NCI-H128 (cell line): ENCODE measurements around the gene PSEN2.
"Not testable (repeated sequence)": the region's sequence is repeated elsewhere in the genome, so short reads cannot be mapped to it uniquely, and the experiment has no call there.

ENCODE experiments used
- DNase-seq: peaks from one replicate; lab custom pipeline; 2025; ENCODE audit not compliant: unreplicated experiment; lab: John Stamatoyannopoulos, UW

Gene PSEN2

DNA sequence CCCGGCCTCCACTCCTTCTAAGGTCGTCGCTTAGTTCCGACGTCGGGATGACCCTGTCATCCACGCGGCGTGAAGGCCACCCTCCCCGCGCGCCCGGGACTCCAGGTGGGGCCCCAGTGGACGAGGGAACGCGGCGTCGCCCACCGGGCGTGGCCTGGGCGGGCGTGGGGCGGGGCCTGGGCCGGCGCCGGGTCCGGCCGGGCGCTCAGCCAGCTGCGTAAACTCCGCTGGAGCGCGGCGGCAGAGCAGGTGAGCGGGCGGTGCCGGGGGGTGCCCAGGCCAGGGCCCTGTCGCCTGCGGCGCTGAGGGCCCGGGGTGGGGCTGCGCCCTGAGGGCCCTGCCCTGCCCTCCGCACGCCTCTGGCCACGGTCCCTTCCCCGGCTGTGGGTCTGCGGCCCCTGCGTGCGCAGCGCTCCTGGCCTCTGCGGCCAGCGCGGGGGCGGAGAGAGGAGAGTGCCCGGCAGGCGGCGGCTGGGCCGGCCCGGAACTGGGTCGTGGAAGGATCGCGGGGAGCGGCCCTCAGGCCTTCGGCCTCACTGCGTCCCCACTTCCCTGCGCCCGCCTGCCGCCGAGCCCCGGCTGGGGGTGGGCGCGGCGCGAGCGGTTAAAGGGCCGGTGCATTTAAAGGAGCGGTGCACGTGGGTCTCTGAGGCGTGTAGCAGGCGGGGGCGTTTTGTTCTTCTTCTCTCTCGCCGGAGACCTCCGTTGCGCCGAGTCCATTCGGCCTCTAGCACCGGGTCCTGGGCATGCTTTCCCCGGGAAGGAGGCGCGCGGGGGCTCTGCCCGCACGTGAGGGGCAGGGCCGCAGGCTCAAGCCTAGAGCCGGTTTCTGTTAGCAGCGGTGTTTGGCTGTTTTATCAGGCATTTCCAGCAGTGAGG lies at the start of gene PSEN2:
PSEN2 (plus strand) TSS at position 216 of the 879 bp plus-strand sequence. CDS start 11,292 bp downstream, outside the sequence.
- DNase-seq = peak; percentile 31

DNA sequence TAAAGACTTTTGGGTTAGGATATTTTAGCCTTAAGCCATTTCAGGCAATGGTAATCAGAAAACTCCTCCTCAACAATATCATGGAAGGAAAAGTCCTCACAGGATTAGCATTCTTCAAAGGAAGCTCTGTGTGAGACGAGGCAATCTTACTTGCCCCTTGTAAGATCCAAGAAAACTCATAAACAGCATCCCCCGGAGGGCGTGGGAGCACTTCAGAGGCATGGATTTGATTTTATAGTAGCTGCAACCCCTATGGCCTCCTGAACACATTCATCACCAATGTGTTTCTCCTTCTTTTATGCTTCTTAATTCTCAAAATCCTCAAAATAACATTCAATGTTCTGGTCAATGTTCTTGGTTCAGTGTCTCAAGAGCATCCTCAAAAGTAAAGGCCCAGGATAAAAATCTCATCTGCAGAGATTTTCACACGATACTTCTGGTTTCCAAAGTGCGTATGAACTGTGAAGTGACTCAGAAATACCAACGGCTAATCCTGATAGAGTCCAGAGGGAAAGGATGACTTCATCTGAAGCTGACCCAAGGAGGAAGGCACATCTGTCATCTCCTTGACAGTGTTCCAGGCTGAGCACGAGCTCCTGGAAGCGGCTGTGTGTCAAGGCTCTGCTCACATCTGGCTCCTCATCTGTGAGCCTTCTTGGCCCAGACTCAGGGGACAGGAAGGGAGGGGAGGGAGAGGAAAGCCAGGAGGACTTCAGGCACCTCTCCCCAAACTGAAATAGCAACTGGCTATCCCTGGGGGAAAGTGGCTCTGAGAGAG lies 49.3 kb upstream of the PSEN2 start:
- no peak for DNase-seq

DNA sequence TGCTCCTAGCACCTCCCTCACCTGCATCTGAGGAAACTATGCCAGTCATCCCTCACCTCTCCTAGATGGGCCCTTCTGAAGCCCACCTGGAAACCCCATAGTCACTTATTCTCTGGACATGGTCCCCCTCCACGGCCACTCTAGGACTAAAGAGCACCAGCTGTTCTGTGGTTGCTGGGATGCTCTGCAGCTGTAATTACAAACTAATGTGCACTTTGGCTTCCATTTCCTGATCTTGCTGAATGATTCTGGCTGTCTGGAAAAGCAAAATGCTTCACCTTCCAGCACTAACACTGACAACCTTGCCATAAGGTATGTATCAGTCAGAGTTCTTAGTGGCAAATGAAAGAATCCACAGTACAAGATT lies 48.7 kb upstream of the PSEN2 start:
- DNase-seq = no peak

DNA sequence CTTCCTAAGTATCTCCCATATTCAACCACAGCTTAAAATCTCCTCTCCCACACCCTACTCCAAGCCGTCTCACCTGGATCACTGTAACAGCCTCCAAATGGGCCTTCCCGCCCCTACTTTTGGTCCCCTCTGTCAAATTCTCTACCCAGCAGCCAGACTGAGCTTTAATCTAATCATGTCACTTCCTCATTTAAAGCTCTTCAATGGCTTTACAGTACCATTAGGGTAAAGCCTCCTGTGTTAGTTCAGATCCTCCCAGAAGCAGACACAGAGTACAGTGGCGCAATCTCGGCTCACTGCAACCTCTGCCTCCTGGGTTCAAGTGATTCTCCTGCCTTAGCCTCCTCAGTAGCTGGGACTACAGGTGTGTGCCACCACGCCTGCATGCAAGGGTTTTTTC lies 46.8 kb upstream of the PSEN2 start:
- DNase-seq = no peak

DNA sequence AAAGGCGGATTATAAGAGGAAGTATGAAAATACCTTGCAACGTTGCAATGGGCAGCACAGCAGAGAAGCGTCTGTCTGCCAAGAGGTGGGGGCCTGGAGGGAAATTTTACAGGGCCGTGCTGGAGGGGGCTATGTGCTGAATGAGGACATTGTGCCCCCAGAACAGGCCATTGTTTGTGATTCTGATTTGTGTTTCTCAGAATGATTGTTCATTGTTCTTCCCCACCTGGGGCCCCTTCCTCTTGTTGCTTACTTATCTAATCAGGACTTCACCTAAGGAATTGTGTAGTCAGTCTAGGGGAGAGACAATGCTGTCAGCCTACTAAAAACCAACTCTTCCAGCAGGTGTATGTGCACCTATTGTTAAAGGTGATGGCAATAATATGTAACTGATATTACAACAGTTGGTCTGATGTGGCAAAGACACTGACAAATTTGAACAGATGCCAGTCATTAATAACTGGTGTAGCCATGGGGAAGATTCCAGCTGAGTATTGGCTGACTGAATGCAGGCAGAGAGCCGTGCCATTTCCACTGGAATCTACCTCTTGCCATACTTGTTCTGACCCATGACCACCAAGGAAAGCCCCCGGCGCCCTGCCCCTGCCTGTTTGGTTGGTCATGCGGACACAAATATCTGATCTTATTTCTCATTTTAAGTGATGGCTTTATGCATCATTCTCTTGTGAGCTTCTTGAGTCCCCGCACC lies 45.2 kb upstream of the PSEN2 start:
- no peak for DNase-seq

DNA sequence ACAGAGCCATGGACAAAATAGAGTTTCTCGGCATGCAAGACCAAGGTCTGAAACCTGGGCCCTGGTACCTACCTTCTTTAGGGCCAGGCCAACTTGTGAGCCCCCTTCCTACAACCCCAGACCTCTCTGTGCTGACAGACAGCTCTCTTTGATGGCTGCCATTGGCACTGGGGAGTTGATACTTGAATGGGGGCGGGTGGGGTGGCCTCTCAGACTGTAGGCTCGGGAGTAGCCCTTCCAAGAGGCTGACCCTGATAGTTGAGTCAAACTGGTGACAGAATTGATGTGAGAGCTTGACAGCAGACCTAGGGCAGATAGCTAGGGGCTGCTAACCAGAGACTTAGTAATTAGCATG lies 44.7 kb upstream of the PSEN2 start:
- no peak for DNase-seq

DNA sequence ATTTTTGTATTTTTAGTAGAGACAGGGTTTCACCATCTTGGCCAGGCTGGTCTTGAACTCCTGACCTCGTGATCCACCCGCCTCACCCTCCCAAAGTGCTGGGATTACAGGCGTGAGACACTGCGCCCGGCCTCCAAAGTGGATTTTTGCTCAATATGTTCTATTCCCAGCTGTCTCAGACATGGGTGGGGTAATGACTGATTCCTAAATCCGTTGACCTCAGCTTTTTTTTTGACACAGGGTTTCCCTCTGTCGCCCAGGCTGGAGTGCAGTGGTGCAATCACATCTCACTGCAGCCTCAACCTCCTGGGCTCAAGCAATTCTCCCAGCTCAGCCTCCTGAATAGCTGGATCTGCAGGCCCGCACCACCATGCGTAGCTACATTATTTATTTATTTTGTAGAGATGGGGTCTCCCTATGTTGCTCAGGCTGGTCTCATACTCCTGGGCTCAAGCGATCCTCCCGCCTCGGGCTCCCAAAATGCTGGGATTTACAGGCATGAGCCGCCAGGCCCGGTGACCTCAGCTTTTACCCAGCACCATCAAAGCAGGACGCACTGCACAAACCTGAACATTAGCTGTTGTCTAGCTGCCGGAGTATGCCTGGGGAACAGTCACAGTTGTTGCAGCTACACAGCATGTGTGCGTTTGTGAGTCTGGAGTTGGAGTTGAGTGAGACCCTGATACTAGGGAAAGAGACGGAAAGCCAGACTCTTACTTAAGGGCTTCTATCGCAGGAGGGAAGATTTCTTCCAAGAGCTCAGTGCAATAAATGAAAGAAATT lies 43.7 kb upstream of the PSEN2 start:
- no peak for DNase-seq

DNA sequence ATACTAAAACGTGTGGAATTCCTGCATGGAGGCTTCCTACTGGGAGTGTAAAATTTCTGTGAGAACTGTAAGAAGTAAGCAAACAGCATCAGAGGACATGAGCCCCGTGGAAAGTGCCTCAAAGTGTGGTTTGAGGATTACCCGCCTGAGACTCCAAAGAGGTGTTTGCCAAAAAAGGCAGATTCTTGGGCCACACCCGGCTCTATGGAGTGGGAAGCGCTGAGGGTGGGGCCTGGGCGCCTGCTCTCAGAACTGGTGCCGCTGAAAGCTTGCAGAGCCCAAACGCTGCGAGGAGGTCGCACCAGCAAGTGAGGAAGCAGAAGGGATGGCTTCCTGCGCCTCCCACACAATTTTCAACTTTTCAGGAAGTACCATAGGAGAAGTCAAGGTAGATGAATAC lies 43.0 kb upstream of the PSEN2 start:
- no peak for DNase-seq

DNA sequence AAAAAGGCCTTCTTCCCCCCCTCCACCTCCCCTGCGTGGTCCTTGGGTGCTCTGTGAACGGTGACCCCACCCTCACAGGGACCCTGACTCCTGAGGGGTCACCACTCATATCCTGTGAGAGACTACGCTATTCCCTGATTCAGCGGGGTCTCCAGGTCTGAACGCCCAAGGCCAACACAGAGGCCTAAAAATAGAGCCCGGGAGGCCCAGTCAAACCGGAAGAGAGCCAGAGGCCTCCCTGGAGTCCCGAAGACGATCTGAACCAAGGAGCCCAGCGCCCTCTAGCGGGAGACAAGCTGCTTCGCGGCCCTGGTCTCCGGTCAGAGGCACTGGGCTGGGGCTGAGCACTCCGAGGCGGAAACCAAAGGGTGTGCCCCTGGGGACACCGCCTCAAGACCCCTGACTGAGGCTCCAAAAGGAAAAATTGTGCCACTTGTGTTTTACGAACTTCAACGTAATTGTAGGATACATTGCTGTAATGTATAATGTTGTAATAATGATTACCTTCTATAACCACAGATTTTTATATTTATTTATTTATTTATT lies 42.4 kb upstream of the PSEN2 start:
- DNase-seq = peak; percentile 76

DNA sequence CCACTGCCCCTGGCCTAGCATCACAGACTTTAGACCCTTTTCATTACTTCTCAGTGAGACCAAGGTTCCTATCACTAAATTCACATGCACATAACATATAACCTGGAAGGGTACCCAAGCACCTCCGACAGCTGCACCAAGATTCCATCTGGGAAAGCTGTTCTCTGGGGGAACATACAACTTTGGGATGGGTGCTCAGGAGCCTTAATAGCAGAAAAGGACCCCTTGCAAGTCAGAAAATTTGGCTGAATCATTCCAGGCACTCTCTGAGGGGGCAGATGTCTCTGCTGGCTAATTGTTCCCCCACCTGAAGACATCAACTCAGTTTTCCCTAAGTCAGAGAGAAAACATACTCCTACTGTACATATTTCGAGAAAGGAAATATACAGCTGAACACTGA lies 41.3 kb upstream of the PSEN2 start:
- no peak for DNase-seq

DNA sequence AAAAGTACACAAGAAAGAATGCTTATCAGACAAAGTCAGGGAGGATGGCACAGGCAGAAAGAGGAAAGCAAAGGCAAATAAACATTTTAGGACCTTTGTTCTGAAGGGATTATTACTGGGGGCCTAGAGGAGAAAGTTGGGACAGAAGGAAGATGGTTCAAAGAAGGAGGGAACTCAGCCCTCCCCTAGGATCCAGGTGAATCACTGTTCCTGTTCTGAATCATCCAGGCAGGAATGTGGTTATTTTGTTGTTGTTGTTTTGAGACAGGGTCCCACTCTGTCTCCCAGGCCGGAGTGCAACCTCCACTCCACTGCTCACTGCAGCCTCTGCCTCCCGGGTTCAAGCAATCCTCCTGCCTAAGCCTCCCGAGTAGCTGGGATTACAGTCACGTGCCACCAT lies 38.5 kb upstream of the PSEN2 start:
- no peak for DNase-seq

DNA sequence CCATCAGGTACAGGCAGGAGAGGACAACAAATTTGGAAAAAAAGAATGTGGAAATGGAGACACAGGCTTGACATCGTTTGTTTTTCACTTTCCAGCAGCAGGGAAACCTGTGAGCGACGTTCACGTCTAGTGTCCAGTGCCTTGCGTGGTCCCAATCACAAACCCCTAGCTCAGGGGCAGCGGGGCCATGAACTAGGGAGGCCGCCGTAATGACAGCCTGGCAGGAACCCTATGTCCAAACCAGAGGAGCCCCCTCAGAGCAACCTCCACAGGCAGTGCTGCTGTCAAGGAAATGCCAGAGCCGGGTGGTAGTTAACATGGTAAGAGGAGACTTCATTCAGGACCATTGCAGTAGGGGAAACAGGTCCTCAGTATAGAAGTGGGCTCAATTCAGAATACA lies 37.8 kb upstream of the PSEN2 start:
- no peak for DNase-seq

DNA sequence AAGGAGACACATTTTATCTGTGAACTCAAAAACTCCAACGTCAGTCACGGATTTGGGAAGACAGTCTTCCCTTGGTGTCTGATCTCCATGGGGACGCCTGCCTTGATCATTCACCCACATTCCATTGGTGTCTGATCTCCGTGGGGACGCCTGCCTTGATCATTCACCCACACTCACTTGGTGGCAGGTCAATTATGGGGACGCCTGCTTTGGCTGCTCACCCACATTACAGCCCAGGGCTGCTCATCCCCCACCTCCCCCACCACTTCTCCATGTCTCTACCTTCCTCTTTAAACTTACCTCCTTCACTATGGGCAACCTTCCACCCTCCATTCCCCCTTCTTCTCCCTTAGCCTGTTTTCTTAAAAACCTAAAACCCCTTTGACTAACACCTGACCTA lies 36.2 kb upstream of the PSEN2 start:
- DNase-seq = not testable (repeated sequence)

DNA sequence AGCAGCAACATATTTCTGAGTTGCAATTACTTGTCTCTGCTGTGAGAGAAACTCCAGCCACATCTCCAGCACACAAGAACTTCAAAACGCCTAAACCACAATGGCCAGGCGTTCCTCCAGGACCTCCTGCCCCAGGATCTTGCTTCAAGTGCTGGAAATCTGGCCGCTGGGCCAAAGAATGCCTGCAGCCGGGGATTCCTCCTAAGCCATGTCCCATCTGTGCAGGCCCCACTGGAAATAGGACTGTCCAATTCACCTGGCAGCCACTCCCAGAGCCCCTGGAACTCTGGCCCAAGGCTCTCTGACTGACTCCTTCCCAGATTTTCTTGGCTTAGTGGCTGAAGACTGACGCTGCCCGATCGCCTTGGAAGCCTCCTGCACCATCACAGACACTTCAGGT lies 35.0 kb upstream of the PSEN2 start:
- not testable (repeated sequence) for DNase-seq

DNA sequence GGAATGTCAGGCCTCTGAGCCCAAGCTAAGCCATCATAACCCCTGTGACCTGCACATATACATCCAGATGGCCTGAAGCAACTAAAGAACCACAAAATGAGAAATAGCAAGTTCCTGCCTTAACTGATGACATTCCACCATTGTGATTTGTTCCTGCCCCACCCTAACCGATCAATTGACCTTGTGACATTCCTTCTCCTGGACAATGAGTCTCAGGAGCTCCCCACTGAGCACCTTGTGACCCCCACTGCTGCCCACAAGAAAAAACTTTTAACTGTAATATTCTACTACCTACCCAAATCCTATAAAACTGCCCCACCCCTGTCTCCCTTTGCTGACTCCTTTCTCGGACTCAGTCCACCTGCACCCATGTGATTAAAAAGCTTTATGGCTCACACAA lies 32.5 kb upstream of the PSEN2 start:
- not testable (repeated sequence) for DNase-seq

DNA sequence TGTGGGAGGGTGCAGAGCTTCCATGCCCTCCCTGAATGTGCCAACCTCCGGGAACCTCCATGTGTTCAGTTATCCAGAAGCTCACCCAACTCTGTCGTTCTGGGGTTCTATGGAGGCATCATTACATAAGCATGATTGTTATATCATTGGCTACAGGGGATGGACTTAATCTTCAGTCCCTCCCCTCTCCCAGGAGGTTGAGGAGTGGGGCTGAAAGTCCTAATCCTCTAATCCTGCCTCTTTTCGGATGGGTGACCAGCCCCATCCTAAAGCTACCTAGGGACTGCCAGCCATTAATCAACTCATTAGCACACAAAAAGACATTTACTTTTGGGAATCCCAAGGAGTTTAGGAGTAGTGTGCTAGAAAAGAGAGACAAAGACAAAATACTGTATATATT lies 32.0 kb upstream of the PSEN2 start:
- DNase-seq = no peak

DNA sequence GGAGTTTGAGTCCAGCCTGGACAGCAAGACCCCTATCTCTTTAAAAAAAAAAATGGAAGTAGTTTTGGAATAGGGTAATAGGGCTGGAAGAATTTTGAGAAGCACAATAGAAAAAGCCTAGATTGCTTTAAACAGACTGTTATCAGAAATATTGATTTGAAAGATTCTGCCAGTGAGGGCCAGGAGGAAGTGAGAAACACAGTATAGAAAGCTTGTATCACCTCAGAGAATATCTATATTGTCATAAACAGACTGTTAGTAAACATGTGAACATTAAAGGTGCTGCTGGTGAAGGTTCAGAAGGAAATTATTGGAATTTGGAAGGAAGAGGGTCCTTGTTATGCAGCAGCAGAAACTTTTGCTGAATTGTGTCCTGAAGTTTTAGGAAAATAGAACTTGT lies 24.8 kb upstream of the PSEN2 start:
- DNase-seq = no peak

DNA sequence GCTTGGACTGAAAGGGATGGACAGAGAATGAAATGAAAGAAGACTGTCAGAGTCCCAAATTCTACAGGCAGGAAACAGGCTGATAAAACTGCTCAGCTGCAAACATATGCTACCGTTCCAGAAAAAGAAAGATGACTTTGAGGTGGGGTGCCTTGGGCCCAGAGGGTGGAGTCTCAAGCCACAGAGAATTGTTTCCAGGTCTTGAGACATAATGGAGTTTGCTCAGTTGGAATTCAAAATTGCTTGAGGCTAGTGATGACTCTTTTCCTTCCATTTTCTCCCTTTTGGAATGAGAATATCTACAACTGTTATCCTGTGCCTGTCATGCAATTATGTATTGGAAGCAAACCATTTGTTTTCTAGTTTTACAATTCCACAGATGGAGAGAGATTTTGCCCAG lies 23.6 kb upstream of the PSEN2 start:
- no peak for DNase-seq

DNA sequence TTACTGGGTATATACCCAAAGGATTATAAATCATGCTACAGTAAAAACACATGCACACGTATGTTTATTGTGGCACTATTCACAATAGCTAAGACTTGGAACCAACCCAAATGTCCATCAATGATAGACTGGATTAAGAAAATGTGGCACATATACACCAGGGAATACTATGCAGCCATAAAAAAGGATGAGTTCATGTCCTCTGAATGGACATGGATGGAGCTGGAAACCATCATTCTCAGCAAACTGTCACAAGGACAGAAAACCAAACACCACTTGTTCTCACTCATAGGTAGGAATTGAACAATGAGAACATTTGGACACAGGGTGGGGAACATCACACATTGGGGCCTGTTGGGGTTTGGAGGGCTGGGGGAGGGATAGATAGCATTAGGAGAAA lies 15.9 kb upstream of the PSEN2 start:
- not testable (repeated sequence) for DNase-seq

DNA sequence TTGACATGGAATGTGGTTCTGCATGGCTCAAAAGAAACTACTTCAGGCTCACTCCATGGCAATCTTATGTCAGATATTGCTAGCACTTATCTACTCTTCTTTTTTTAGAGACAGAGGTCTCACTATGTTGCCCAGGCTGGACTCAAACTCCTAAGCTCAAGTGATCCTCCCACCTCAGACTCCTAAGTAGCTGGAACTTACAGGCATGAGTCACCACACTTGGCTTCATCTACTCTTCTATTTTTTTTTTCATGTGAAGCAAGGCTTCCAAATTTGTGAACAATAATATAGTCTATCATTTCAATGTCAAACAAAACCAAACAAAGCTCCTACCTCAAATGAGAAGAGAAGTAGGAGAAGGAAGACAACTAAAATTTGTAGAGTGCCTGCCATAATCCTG lies 7.5 kb upstream of the PSEN2 start:
- no peak for DNase-seq

DNA sequence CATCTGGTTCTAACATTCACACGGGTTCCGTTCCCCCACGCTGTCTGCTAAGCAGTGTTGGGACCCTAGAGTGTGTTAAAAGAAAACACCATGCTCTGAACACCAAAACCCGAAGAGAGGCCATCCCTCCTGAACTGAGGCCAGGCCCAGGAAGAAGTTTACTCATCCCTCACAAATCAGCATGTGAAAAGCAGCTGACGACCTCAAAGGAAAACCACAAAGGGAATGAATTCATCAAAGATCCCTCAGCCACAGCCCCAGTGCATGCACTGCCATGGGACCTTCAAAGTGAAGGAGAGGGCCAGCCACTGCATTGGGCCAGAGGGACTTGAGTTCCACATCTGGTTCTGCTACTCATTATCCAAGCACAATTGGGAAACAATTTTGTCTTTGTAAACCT lies 7.0 kb upstream of the PSEN2 start:
- no peak for DNase-seq
